CD1c-positive myeloid dendritic cell (primary cell): ENCODE results near the gene ENC1.

ENCODE experiments used
- DNase-seq: peaks from one replicate; pipeline ENCODE4 v3.0.0-alpha.2; 2016; ENCODE audit errors: extremely low spot score

The ENC1 gene

DNA sequence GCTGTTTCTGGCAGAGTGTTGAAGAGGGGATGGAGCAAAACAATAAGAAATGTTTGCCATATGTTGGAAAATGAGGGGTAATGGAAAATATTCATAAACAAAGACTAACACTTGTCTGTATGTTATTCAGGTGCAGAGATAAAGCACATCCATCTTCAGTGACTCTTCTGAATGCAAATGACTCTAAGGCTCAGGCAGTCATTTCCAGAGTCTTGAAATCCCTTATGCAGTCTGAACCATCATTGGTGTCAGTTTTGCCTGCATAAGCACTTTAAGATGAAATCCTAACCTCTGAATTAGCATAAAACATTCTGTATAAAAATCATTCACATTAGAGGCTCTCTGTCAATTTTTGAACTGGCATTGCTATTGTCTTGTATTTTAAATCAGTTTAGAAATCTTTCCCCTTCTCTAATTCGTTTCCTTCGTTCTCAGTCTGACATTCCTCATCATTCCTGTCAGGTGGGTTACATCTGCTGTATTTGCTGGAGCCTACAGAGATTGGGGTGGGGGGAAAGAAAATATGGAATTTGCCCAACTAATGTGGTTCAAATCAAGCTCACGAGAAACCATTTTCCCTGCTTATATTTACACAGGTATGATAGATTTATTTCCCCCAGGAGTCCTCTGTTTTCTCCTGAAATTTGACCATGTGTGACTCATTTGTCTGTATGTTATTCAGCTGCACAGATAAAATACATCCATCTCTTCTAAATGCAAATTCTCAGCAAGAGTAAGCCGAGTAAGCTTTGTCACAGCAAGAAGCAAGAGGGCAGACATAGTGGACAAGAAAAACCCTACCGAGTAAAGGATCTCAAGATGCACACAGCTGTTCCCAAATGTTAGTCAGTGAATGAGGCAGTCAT is 31.6 kb downstream of the ENC1 start:
- DNase-seq, result no peak

DNA sequence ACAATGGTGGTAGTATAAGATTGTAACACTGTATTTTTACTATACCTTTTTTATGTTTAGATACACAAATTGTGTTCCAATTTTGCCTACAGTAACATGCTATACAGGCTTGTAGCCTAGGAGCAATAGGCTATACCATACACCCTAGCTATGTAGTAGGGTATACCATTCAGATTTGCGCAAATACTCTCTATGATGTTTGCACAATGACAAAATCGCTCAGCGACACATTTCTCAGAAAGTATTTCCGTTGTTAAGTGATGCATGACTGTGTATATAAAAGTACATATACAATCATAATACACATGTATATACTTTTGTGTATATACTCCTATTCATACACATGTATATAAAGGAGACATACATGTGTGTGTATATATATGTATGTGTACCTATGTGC is 34.8 kb downstream of the ENC1 start:
- no peak for DNase-seq

DNA sequence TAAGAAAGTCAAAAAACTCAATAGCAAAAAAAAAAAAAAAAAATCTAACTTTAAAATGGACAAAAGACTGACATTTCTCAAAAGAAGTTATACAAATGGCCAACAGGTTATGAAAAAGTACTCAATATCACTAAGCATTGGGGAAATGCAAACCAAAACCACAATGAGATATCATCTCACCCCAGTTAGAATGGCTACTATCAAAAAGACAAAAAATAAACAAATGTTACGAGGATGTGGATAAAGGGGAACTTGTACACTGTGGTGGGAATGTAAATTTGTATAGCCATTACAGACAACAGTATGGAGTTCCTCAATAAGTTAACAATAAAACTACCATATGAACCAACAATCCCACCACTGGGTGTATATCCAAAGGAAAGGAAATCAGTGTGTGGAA is 37.2 kb downstream of the ENC1 start:
- DNase-seq, result no peak

DNA sequence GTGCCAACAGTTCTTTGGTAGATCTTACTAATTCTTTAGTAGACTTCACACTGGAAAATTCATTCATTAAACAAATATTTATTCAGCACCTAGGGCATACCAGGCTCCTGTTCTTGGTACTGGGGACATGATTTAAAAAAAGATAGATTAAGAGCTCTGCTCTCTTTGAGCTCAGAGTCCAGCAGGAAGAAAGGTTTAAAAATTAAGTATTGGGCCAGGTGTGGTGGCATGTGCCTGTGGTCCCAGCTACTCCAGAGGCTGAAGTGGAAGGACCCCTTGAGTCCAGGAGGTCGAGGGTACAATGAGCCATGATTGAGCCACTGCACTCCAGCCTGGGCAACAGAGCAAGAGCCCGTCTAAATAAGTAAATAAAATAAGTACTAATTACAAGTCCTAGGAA is 41.4 kb downstream of the ENC1 start:
- no peak for DNase-seq

DNA sequence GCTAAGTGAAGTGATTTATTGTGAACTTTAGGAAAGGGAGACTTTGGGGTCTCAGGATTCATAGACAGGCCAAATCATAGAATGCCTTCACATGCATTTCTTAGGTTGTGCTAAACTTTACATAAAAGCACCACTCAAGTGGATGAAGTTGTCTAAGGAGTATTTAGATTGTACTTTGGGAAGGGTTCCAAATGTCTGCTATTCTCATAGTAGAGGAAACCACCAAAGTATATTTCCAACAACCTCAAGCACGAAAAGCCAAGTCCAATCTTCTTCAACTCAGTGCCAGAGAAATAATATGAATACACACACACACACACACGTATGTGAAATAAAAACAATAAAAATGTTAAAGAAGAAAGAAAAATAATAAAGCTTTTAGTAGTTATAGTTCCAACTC is 41.8 kb downstream of the ENC1 start:
- no peak for DNase-seq

DNA sequence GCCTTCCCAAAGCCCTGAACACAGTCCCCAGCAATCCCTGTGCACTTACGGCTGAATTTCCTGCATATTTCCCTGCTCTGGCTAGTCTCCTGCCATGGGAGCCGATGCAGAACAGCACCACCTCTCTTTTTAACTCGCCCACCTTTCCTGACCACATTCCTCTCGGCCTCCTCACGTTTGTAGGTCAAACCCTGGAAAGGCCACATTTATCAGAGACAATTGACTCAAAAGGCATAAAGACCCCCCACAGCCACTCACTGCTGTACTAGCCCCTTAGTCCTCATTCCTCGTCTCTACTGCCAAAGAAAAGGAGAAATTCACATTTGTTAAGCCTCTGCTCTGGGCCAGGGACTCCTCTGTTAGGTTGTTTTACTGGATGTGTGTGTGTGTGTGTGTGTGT is 43.6 kb downstream of the ENC1 start:
- no peak for DNase-seq

DNA sequence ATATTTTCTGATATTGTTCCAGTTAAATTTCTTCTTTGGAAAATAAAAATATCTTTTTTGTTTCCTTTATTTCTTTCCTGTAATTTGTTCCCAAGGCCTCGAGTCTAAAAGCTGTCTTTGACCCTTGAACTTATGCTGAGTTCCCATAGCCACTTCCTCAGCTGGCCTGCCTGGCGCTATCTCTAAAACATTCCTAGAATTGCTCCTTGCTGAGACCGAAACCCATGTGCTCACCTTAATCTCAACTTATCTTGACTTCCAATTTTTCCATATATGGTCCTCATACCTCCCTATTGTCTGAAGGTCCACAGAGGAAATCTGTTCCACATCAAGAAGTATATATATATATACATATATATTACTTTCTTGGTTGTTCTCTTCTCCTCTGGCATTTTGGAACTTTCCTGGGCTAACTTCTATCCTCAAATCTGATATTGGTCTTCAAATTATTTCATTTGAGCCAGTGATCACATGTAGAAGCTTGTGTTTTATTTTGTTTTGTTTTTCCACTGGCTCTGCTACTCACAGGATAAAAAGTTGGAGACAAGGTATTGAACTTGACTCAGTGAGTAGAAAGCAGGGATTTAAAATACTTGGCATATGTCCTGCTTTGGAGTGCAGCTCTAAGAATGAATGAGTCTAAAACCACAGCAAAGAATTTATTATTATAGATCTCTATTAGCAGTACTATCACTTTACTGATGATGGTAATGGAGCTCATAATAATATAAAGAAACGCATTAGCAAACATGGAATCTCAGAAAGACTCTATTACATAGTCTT is 45.2 kb downstream of the ENC1 start:
- DNase-seq, result no peak

DNA sequence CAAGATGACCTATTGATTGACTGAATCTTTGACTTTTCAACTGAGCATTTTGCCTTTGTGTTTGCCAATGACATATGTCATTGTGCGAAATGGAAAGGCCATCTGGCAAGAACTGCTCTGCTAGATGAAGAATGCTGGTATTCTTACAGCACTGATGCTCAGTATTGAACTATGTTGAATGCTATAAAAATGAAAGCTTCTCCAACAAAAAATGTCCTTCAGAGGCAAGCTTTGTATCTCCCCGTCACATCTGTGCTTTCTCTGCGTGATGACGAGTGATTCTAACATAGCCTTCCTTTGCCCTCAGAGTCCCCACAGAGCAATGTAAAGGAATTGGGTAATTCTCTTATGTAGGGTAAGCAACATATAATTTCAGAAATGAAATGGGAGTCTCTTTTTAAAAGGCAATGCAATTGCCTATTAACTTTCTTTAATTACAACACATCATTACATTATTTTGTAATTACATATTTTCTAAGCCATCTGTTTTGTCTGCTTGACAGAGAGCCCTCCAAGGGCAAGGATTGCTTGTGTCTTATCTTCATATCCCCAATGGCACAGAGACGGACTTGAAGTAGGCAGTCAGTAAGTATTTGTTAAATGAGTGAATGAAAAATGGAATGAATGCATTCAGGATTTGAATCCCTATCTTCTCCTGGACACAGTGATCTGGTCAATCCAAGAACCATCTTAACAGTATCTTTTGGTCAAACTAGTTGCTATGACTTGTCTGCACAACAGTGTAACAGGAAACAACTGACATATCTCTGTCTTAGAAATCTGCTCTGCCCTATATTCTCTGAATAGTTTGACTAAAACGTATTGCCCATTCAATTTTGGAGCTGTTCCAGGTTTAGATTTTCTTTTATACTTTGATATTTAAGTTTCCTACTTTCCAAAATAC is 46.1 kb downstream of the ENC1 start:
- no peak for DNase-seq

DNA sequence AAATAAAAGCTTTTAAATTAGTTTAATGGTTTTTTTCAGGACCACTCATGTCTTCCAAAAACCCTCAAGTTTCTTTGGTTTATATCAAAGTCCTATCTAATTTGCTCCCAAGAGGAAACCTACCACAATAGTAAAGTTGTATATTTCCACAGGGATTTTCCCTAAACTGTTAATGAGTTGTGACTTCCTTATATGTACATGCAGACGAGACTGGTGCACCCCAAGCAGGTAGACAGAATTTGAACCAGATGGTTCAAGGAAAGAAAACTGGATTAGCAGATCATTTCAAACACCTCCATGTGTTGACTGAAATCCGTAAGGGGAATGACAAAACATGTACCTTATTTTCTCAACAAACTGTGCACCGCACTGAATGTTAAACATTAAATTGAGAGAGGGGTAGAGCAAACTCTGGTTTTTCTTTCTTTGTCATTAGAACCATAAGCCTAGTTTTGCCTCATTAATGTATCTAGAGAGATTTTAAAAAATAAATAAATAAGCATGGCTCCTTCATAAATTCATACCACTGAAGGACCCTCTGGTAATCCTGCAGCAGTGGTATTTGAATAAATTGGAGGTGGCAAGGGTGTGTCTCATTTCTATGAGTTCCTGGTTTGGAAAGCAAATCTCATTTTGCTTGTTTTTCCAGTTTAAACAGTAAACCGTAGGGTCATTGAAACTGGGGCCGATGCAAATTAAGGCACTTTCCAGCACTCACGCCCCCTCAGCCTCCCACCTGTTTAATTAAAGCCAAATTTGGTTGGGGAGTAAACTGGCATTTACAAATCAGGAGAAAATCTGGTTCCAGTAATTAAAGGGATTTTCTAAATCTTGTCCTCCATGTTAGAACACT is 51.1 kb downstream of the ENC1 start:
- no peak for DNase-seq

DNA sequence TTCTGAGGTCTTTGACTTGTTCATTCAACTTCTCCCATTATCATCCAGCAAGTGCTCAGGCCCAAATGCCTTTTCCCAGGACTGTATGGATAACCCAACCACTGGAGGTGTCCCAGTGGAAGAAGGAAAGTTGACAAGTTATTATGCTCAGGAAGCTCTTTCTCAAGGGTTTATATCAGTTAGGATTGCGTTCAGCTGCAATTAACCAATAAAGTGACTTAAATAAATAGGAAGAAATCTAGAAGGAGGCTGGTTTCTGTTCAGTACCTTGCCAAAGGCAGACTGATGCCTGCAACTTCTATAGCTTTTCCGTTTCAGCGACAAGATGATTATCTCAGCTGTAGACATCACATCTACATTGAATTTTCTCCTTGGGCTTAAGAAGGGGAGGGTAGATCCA is 52.1 kb downstream of the ENC1 start:
- DNase-seq, result no peak

DNA sequence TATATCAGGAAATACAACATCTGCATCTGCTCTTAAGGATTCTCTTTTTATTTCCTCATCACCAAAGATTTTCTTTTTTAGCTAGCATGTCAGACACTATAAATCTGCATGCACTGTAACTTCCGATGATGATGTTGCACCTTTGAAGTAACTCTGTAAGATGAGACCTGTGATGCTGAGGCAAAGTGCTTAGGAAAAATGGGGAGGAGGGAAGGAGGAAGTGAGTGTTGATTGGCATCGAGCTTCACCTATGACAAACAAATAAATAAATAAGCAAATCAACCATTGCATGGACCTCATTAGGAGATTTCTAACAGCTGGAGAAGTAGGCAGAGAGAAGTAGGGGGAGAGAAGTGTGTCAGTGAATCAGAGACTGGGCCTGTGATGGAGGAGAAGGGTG is 52.6 kb downstream of the ENC1 start:
- DNase-seq, result no peak

DNA sequence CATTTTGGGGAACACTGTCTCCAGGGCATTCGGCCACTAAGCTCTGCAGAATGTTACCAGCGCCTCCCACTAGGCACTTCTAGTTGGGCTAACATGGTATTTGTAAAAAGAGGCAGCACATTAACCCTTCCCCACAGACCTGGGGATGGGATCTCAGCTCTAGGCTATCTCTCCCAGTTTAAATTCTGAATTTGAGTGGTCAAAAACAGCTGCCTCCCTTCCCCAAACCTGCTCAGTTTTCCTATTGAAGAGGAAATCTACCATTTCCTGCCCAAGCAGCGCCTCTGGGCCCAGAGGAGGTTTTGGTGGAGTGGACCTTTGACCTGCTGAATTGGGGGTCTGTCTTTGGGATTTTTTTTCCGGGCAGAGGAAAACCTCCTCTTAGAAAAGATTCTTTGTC is 53.2 kb downstream of the ENC1 start:
- DNase-seq, result no peak

DNA sequence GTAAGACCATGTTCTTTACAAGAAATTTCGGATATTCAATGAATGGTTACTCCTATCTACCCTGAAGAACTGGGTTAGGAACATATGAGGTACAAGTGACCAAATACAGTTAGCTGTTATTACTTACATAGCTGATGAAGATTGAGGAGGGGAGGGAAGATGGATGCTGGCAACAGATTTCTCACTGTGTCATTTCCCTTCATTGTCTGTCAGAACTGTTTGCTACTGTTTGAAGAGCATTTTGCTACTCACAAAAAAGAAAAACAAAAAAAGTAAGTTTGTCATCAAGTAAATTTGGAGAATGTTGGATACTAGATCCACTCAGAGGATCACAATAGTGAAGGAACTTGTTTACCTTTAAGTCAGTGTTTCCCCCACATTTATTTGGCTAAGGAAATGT is 53.7 kb downstream of the ENC1 start:
- no peak for DNase-seq

DNA sequence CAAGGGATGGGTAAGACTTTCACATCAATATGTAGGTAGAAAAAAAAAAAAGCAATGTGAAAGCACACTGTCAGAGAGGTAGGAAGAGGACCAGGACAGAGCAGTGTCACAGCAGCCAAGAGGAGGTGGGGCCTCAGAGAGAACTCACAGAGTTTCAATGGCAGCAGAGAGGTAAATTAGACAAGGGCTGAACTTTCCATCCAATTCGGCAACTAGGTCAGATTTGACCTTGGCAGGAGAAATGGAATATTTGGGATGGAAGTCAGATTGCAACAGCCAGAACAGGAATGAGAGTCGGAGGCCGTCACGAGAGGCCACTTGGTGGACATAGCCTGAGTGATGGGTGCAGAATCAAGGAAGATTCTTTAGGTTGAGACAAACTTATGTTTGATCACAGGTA is 57.7 kb downstream of the ENC1 start:
- no peak for DNase-seq

DNA sequence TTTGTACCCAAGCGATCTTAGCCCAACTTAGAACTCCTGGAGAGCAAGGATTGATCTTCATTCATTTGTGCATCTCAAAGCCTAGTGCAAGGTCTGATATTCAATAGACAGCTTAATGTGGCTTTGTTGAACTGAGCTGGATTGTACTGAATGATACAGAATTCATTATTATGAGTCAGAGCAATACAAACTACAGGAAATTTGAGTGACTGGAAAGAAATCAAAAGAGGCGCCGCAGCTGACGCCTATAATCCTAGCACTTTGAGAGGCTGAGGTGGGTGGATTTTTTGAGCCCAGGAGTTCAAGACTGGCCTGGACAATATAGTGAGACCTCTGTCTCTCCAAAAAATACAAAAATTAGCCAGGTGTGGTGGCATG is 58.6 kb downstream of the ENC1 start:
- no peak for DNase-seq

DNA sequence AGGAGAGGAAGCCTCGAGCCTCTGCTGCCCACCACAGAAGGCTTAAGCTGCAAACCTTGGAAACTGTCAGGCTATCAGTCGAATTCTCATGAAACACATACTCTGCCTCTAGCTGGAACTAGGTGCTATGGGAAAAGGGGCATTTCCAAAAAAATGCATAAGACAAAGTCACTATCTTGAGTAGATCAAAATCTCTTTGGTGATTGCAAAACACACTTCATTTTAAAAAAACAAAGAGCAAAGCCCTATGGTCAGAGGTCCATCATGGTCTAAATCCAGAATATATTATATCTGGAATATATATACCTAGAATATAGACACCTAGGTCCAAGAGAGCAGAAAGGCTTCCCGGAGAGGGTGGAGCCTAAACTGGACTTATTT is 59.8 kb downstream of the ENC1 start:
- DNase-seq, result no peak

DNA sequence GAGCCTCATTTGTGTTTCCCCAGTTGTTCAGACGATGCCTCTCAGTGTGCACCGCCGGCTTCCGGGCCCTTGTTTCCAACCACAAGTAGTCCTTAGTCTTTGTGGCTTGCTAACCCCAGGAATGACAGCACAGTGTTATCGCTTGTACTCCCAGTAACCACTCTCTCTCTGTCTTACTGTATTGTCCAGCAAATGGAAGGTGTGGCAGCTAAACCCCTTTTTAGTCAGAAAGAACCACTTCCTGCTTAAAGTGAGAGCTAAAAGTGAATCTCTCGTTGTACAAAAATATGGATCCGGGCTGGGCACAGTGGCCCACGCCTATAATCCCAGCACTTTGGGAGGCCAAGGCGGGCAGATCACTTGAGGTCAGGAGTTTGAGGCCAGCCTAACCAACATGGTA is 61.3 kb downstream of the ENC1 start:
- peak; percentile 15 for DNase-seq

DNA sequence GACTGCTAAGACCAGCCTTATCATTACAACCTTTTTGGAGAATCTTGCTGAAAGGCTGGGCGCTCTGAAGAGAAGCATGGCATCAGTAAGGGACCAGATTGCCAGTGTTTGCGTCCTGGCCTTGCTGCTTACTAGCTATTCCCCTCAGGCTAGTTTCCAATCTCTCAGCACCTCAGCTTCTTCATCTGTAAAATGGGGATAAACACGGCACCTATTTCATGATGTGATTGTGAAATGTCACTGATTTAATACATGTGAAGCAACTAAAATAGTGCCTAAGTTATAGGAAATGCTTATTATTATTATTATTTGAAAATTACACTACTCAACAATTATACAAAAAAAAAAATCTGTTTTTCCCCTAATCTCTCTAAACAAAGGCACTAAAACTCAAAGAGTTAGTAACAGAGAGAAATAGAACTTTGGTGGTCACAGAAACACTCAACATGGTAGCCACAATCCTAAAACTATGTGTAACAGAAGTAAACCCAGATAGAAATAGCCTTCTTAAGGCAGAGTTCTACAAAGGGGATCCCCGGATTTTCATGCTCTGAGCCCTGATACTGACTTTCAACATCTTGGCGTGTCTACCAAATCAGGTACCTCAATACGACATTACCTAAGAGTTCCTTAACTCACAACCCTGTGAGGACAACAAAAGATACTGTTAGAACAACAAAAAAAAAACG is 62.0 kb downstream of the ENC1 start:
- no peak for DNase-seq
